ENCODE results near the gene MAN2A1. TPM values are rescaled to one million over a fixed set of nuclear protein-coding genes. Genes with fewer than 3 reads are reported as not detected.

Gene MAN2A1
- polyA plus RNA-seq, 1 donor from 2014 or later: 5.7 TPM

DNA sequence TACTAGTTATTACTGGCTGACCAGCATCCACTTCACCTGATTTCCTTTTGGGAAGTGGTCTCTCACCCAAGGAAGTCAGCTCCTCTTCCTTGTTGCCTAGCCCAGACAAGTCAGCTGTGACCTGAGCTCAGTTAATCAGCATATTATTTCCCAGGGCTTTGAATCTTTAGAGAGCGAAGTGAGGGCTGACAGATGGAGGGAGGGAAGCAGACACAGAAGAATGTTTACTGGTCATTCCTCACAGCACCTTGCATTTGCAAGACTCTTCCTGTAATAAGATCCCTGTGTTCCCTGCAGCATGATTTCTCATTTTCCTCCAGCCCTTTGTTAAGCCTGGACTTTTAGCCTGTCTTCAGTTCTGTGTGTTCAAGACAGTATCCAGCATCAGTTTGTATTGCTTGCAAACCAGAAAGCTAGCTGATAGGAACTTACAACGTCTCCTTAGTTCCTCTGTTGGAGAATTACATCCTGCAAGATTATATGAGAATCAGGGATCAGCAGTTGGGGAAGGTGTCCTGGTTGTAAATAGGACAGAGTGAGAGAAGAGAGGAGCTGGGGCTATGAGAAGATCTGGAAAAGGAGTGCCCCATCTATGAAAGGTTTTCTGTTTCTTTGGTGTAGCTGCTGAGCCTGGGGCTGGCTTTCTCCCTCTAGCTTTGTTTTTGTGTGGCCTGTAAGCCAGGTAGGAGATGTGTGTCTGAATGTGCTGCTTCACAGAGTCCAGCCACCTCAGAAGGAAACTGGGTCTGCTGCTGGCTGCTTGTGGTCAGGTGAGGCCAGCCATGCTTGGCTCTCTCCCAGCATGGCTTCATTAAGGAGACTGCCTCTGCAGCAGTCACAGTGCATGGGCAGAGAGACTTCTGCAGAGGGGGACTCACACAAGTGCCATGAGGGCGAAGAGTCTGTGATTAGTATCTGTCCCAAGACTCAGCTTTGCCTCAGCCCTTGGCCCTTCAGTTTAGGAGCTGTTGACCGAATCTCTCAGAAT lies 50.3 kb downstream of the MAN2A1 start:
- Histone ChIP-seq H3K4me3 (ENCODE audit: low read length) (no peak overlapping the region), H3K79me2 (replicated peaks; ENCODE audit: insufficient read depth, low read length) (no peaks in the 10 kb centered on the region), H2AFZ (ENCODE audit: low read depth, low read length) (no peak overlapping the region), H3K9me2 (ENCODE audit: insufficient read depth, low read length) (no peaks in the 10 kb centered on the region), H3K27me3 (ENCODE audit: insufficient read depth, low read depth, low read length) (no peaks in the 10 kb centered on the region), H3F3A (ENCODE audit: insufficient read depth, low read length, poor library complexity, severe bottlenecking) (no peaks in the 10 kb centered on the region), H3K36me3 (ENCODE audit: insufficient read depth, low read length) (no peaks in the 10 kb centered on the region), H3K27ac (ENCODE audit: low read length) (no peak overlapping the region), H3K9ac (ENCODE audit: low read length) (no peak overlapping the region), H3K4me2 (ENCODE audit: low read length) (no peak overlapping the region), H3K9me3 (ENCODE audit: low read length) (no peaks in the 10 kb centered on the region), H4K20me1 (ENCODE audit: insufficient read depth) (no peaks in the 10 kb centered on the region)
- TF ChIP-seq SMC3 (conservative IDR thresholded peaks at IDR 0.05; ENCODE audit: poor library complexity) (no peak), RAD21 (conservative IDR thresholded peaks at IDR 0.05) (no peak)

DNA sequence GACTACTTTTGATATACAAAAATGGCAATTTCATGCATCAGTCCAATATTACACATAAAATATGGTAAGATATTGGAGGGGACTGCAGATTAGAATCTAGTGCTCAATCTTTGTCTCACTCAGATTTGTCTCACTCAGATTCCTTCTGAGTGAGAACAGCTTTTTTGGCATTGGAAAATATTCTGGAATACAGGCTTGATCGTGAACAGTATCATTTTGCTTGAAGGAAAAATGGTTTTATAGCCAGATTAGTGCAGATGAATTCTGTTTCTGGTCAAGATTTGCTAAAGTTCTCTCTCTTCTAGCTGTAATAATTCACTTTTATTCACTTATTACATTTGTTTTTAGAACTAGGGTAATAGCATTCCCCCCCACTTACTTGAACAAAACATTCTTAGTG lies 51.2 kb downstream of the MAN2A1 start:
- H3K9ac ChIP-seq (ENCODE audit: low read length): no peak overlapping the region
- no peaks in the 10 kb centered on the region for H3K9me3 ChIP-seq (ENCODE audit: low read length)
- H3K79me2 ChIP-seq (replicated peaks; ENCODE audit: insufficient read depth, low read length): no peaks in the 10 kb centered on the region
- H3K27me3 ChIP-seq (ENCODE audit: insufficient read depth, low read depth, low read length): no peaks in the 10 kb centered on the region
- H3K4me3 ChIP-seq (ENCODE audit: low read length): no peak overlapping the region
- no peak overlapping the region for H3K4me2 ChIP-seq (ENCODE audit: low read length)
- H4K20me1 ChIP-seq (ENCODE audit: insufficient read depth): no peaks in the 10 kb centered on the region
- no peaks in the 10 kb centered on the region for H3F3A ChIP-seq (ENCODE audit: insufficient read depth, low read length, poor library complexity, severe bottlenecking)
- H2AFZ ChIP-seq (ENCODE audit: low read depth, low read length): no peak overlapping the region
- H3K9me2 ChIP-seq (ENCODE audit: insufficient read depth, low read length): no peaks in the 10 kb centered on the region
- H3K27ac ChIP-seq (ENCODE audit: low read length): no peak overlapping the region
- no peaks in the 10 kb centered on the region for H3K36me3 ChIP-seq (ENCODE audit: insufficient read depth, low read length)
- TF ChIP-seq MXI1 (conservative IDR thresholded peaks at IDR 0.05; ENCODE audit: poor library complexity, severe bottlenecking): no peak
- no peak for TF ChIP-seq TAF1 (IDR thresholded peaks at IDR 0.05; ENCODE audit: low read depth)
- TF ChIP-seq POLR2AphosphoS5 (IDR thresholded peaks at IDR 0.05): no peak
- TF ChIP-seq SMC3 (conservative IDR thresholded peaks at IDR 0.05; ENCODE audit: poor library complexity): no peak
- no peak for TF ChIP-seq CTCF (IDR thresholded peaks at IDR 0.05; ENCODE audit: poor library complexity, severe bottlenecking)
- TF ChIP-seq RAD21 (conservative IDR thresholded peaks at IDR 0.05): no peak

- no peaks in the 10 kb centered on the region for H3F3A ChIP-seq (ENCODE audit: insufficient read depth, low read length, poor library complexity, severe bottlenecking)
- no peak for TF ChIP-seq CTCF (IDR thresholded peaks at IDR 0.05; ENCODE audit: poor library complexity, severe bottlenecking)
- TF ChIP-seq EZH2 (IDR thresholded peaks at IDR 0.05; ENCODE audit: borderline replicate concordance, insufficient read depth, low read length, poor library complexity, severe bottlenecking): no peak
- TF ChIP-seq POLR2AphosphoS5 (IDR thresholded peaks at IDR 0.05): no peak
- TF ChIP-seq, protein P1, sequence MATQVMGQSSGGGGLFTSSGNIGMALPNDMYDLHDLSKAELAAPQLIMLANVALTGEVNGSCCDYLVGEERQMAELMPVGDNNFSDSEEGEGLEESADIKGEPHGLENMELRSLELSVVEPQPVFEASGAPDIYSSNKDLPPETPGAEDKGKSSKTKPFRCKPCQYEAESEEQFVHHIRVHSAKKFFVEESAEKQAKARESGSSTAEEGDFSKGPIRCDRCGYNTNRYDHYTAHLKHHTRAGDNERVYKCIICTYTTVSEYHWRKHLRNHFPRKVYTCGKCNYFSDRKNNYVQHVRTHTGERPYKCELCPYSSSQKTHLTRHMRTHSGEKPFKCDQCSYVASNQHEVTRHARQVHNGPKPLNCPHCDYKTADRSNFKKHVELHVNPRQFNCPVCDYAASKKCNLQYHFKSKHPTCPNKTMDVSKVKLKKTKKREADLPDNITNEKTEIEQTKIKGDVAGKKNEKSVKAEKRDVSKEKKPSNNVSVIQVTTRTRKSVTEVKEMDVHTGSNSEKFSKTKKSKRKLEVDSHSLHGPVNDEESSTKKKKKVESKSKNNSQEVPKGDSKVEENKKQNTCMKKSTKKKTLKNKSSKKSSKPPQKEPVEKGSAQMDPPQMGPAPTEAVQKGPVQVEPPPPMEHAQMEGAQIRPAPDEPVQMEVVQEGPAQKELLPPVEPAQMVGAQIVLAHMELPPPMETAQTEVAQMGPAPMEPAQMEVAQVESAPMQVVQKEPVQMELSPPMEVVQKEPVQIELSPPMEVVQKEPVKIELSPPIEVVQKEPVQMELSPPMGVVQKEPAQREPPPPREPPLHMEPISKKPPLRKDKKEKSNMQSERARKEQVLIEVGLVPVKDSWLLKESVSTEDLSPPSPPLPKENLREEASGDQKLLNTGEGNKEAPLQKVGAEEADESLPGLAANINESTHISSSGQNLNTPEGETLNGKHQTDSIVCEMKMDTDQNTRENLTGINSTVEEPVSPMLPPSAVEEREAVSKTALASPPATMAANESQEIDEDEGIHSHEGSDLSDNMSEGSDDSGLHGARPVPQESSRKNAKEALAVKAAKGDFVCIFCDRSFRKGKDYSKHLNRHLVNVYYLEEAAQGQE (IDR thresholded peaks at IDR 0.05; ENCODE audit: borderline replicate concordance): no peak
- TF ChIP-seq TAF1 (IDR thresholded peaks at IDR 0.05; ENCODE audit: low read depth): no peak
- TF ChIP-seq RAD21 (conservative IDR thresholded peaks at IDR 0.05): no peak
- no peak for TF ChIP-seq EP300 (conservative IDR thresholded peaks at IDR 0.05; ENCODE audit: poor library complexity, severe bottlenecking)
- TF ChIP-seq SMC3 (conservative IDR thresholded peaks at IDR 0.05; ENCODE audit: poor library complexity): no peak
- TF ChIP-seq MXI1 (conservative IDR thresholded peaks at IDR 0.05; ENCODE audit: poor library complexity, severe bottlenecking): no peak
These were observed 51.7 kb downstream of the MAN2A1 start for GRCh38 chr5:109741390-109741789.

More at GRCh38 chr5:109741390-109741789, 51.7 kb downstream of the MAN2A1 start:
- Histone ChIP-seq H3K9ac (ENCODE audit: low read length) (no peak overlapping the region), H2AFZ (ENCODE audit: low read depth, low read length) (no peak overlapping the region), H3K4me2 (ENCODE audit: low read length) (no peak overlapping the region), H3K36me3 (ENCODE audit: insufficient read depth, low read length) (no peaks in the 10 kb centered on the region), H3K27me3 (ENCODE audit: insufficient read depth, low read depth, low read length) (no peaks in the 10 kb centered on the region), H3K79me2 (replicated peaks; ENCODE audit: insufficient read depth, low read length) (no peaks in the 10 kb centered on the region), H3K9me3 (ENCODE audit: low read length) (no peaks in the 10 kb centered on the region), H3K4me3 (ENCODE audit: low read length) (no peak overlapping the region), H3K27ac (ENCODE audit: low read length) (no peak overlapping the region), H4K20me1 (ENCODE audit: insufficient read depth) (no peaks in the 10 kb centered on the region), H3K9me2 (ENCODE audit: insufficient read depth, low read length) (no peaks in the 10 kb centered on the region)

Data from neural cell (in vitro differentiated cells).